GM23248 (cell line): ENCODE data around the gene ARHGAP10.

Source experiments
- EZH2 ChIP-seq: fragments of 200-600 bp; sonication (generic); IDR thresholded peaks from 2 replicates; pipeline ENCODE4 v1.6.1; 2018; ENCODE audit warnings: antibody characterized with exemption, mild to moderate bottlenecking; ENCODE audit not compliant: insufficient read depth, poor library complexity, severe bottlenecking
- EZH2phosphoT487 ChIP-seq: fragments of 200-600 bp; sonication (generic); IDR thresholded peaks from 2 replicates; pipeline ENCODE4 v1.6.1; 2018; ENCODE audit warnings: antibody characterized with exemption, moderate library complexity, mild to moderate bottlenecking, low read depth; ENCODE audit not compliant: insufficient read depth

GRCh38 chr4:147847751-147848590 is 116.1 kb downstream of the ARHGAP10 start:
- TF ChIP-seq EZH2phosphoT487 (no peak), EZH2 (no peak)
